Keratinocyte (primary cell): ENCODE measurements around the gene DIAPH2.

Experiments used
- CTCF ChIP-seq, 3 experiments: IDR thresholded peaks in 1 of 3; conservative IDR thresholded peaks in 1 of 3; optimal IDR thresholded peaks in 1 of 3; 2 replicates in 2 of 3; 3 replicates in 1 of 3; pipeline versions ENCODE3 to v1.5.1; 2011; ENCODE audit warnings: low read length in 3 of 3, mild to moderate bottlenecking in 3 of 3, moderate library complexity in 2 of 3, control low read depth in 1 of 3, inconsistent platforms in 1 of 3; ENCODE audit not compliant: insufficient read depth in 2 of 3; ENCODE audit errors: extremely low read depth in 1 of 3
- EZH2 ChIP-seq: IDR thresholded peaks from one replicate; pipeline ENCODE4 v1.6.1; 2012; ENCODE audit warnings: inconsistent platforms, mild to moderate bottlenecking, low read length, moderate library complexity

GRCh38 chrX:96884027-96884426 lies 199.4 kb downstream of the DIAPH2 start:
- no peak for TF ChIP-seq CTCF (optimal IDR thresholded peaks at IDR 0.05 in 1 of 3, IDR thresholded peaks at IDR 0.05 in 1 of 3, conservative IDR thresholded peaks at IDR 0.05 in 1 of 3; ENCODE audit: extremely low read depth in 1 of 3, insufficient read depth in 2 of 3, low read length in 3 of 3)
- no peak for TF ChIP-seq EZH2
